Parathyroid adenoma (tissue), 2 donors: ENCODE data around the gene NYAP2.

ENCODE experiments used
- H2AFZ ChIP-seq: fragments of 300-600 bp; sonication (generic); one replicate; pipeline ENCODE4 v1.7.0; 2017; ENCODE audit warnings: antibody characterized with exemption, mild to moderate bottlenecking
- H3K27ac ChIP-seq: fragments of 300-600 bp; sonication (generic); one replicate; pipeline ENCODE4 v1.7.0; 2017
- H3K27me3 ChIP-seq: fragments of 300-600 bp; sonication (generic); one replicate; pipeline ENCODE4 v1.7.0; 2017; ENCODE audit warnings: low read length; ENCODE audit not compliant: control insufficient read depth, insufficient read depth
- H3K36me3 ChIP-seq: fragments of 300-600 bp; sonication (generic); one replicate; pipeline ENCODE4 v1.7.0; 2017; ENCODE audit warnings: low read length; ENCODE audit not compliant: control insufficient read depth, insufficient read depth
- H3K4me1 ChIP-seq: fragments of 300-600 bp; sonication (generic); one replicate; pipeline ENCODE4 v1.7.0; 2017; ENCODE audit warnings: control low read depth
- H3K4me2 ChIP-seq: fragments of 300-600 bp; sonication (generic); one replicate; pipeline ENCODE4 v1.7.0; 2017; ENCODE audit warnings: low read length
- H3K4me3 ChIP-seq: fragments of 300-600 bp; sonication (generic); one replicate; pipeline ENCODE4 v1.7.0; 2017; ENCODE audit warnings: low read depth, low read length
- H3K79me2 ChIP-seq: fragments of 300-600 bp; sonication (generic); one replicate; pipeline ENCODE4 v1.7.0; 2017; ENCODE audit warnings: control low read depth
- H3K9ac ChIP-seq: fragments of 300-600 bp; sonication (generic); one replicate; pipeline ENCODE4 v1.7.0; 2017; ENCODE audit warnings: mild to moderate bottlenecking
- H3K9me3 ChIP-seq: fragments of 300-600 bp; sonication (generic); one replicate; pipeline ENCODE4 v1.7.0; 2017; ENCODE audit warnings: low read length; ENCODE audit not compliant: control insufficient read depth
- TF ChIP-seq, protein P1 (sequence below): fragments of 300-600 bp; sonication (generic); IDR thresholded peaks from one replicate; pipeline ENCODE4 v1.7.0; 2017; ENCODE audit warnings: antibody characterized with exemption, mild to moderate bottlenecking
- donor health status: primary hyperparathyroidism.

NYAP2 gene

DNA sequence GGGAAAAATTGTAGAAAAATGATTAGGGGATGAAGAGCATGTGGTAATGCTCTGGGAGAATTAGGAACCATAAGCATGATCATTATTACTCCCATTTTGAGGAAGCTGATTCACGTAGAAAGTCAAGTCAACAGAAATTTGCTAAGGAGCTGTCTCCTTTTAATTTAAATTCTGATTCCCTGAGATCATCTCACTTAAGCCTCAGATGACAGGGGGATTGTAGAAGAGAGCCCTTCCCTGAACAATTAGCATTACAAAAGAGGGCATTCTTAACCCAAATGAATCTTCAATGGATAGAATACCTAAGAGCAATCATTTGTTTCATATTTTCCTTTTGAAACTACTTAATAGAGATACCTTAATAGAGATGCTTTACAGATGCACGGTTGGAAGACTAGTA, 267.9 kb downstream of the NYAP2 start:
- TF ChIP-seq, protein P1, sequence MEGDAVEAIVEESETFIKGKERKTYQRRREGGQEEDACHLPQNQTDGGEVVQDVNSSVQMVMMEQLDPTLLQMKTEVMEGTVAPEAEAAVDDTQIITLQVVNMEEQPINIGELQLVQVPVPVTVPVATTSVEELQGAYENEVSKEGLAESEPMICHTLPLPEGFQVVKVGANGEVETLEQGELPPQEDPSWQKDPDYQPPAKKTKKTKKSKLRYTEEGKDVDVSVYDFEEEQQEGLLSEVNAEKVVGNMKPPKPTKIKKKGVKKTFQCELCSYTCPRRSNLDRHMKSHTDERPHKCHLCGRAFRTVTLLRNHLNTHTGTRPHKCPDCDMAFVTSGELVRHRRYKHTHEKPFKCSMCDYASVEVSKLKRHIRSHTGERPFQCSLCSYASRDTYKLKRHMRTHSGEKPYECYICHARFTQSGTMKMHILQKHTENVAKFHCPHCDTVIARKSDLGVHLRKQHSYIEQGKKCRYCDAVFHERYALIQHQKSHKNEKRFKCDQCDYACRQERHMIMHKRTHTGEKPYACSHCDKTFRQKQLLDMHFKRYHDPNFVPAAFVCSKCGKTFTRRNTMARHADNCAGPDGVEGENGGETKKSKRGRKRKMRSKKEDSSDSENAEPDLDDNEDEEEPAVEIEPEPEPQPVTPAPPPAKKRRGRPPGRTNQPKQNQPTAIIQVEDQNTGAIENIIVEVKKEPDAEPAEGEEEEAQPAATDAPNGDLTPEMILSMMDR = no peak
- Histone ChIP-seq H3K79me2 (no peaks in the 10 kb centered on the region), H3K27ac (no peak overlapping the region), H3K4me1 (no peaks in the 10 kb centered on the region), H3K9me3 (no peaks in the 10 kb centered on the region), H3K4me3 (no peak overlapping the region), H2AFZ (no peak overlapping the region), H3K9ac (no peak overlapping the region), H3K27me3 (no peaks in the 10 kb centered on the region), H3K4me2 (no peak overlapping the region), H3K36me3 (no peaks in the 10 kb centered on the region)

- TF ChIP-seq, protein P1 = peak; percentile 59
- Histone ChIP-seq H3K27me3 (no peaks in the 10 kb centered on the region), H3K4me2 (no peak overlapping the region), H3K9me3 (no peaks in the 10 kb centered on the region), H3K4me3 (no peak overlapping the region), H3K79me2 (no peaks in the 10 kb centered on the region), H3K9ac (no peak overlapping the region), H3K4me1 (no peaks in the 10 kb centered on the region), H2AFZ (no peak overlapping the region), H3K27ac (no peak overlapping the region), H3K36me3 (no peaks in the 10 kb centered on the region)
These were observed 269.2 kb downstream of the NYAP2 start for GRCh38 chr2:225668606-225669266.

GRCh38 chr2:225670111-225670974, 270.8 kb downstream of the NYAP2 start:
- Histone ChIP-seq H2AFZ (no peak overlapping the region), H3K27ac (no peak overlapping the region), H3K27me3 (no peaks in the 10 kb centered on the region), H3K9me3 (no peaks in the 10 kb centered on the region), H3K79me2 (no peaks in the 10 kb centered on the region), H3K4me1 (no peaks in the 10 kb centered on the region), H3K4me2 (no peak overlapping the region), H3K4me3 (no peak overlapping the region), H3K9ac (no peak overlapping the region), H3K36me3 (no peaks in the 10 kb centered on the region)
- TF ChIP-seq, protein P1 = peak; percentile 36

- H3K27me3 ChIP-seq = no peaks in the 10 kb centered on the region
- TF ChIP-seq, protein P1 = no peak
- H3K9ac ChIP-seq = no peak overlapping the region
- no peak overlapping the region for H3K4me2 ChIP-seq
- no peak overlapping the region for H2AFZ ChIP-seq
- H3K27ac ChIP-seq = no peak overlapping the region
- H3K4me1 ChIP-seq = no peaks in the 10 kb centered on the region
- no peaks in the 10 kb centered on the region for H3K36me3 ChIP-seq
- no peak overlapping the region for H3K4me3 ChIP-seq
- no peaks in the 10 kb centered on the region for H3K79me2 ChIP-seq
- H3K9me3 ChIP-seq = no peaks in the 10 kb centered on the region
These were observed 279.3 kb downstream of the NYAP2 start for GRCh38 chr2:225678792-225679191.
